MCF 10A (cell line): ENCODE data around the gene CMBL. TPM values are rescaled to one million over a fixed set of nuclear protein-coding genes. Genes with fewer than 3 reads are reported as not detected.

ENCODE experiments used
- BruUV-seq: library from RNA; stranded (reverse); fragments of 400-500 nt; replicated peaks from 2 replicates; lab custom pipeline; 2021; lab: Mats Ljungman, UMichigan
- CTCF ChIA-PET: fragments of 300-600 bp; sonication (Branson Sonifier 250); formaldehyde crosslinking; extraction: SDS; loops from one replicate; lab custom pipeline; 2021; ENCODE audit warnings: antibody characterized with exemption, inconsistent platforms; lab: Yijun Ruan, JAX
- POLR2A ChIA-PET: fragments of 300-600, 350-650 bp; sonication (Branson Sonifier 250); formaldehyde crosslinking; extraction: SDS; loops from one replicate; lab custom pipeline; 2020; ENCODE audit warnings: antibody characterized with exemption, inconsistent platforms; lab: Yijun Ruan, JAX
- DNase-seq: peaks from one replicate; pipeline ENCODE4 v3.0.0-alpha.2; 2018; ENCODE audit not compliant: unreplicated experiment
- H3K27ac Mint-ChIP-seq: one replicate; pipeline ENCODE4 v1.8.0; 2022; ENCODE audit warnings: mild to moderate bottlenecking, low read depth, mixed read lengths; ENCODE audit not compliant: unreplicated experiment
- H3K27me3 Mint-ChIP-seq: one replicate; pipeline ENCODE4 v1.8.0; 2022; ENCODE audit warnings: mixed read lengths; ENCODE audit not compliant: insufficient read depth, unreplicated experiment
- H3K36me3 Mint-ChIP-seq: one replicate; pipeline ENCODE4 v1.8.0; 2022; ENCODE audit warnings: mild to moderate bottlenecking, moderate library complexity, mixed read lengths; ENCODE audit not compliant: insufficient read depth, unreplicated experiment
- H3K4me1 Mint-ChIP-seq: one replicate; pipeline ENCODE4 v1.8.0; 2022; ENCODE audit warnings: mixed read lengths; ENCODE audit not compliant: insufficient read depth, unreplicated experiment
- H3K4me3 Mint-ChIP-seq: one replicate; pipeline ENCODE4 v1.8.0; 2022; ENCODE audit warnings: mild to moderate bottlenecking, moderate library complexity, mixed read lengths; ENCODE audit not compliant: unreplicated experiment
- H3K9me3 Mint-ChIP-seq: one replicate; pipeline ENCODE4 v1.8.0; 2022; ENCODE audit warnings: mixed read lengths; ENCODE audit not compliant: unreplicated experiment
- CTCF ChIP-seq: fragments of 200-600 bp; IDR thresholded peaks from one replicate; pipeline ENCODE4 v1.8.0; 2022; ENCODE audit warnings: antibody characterized with exemption, mild to moderate bottlenecking; ENCODE audit not compliant: unreplicated experiment
- intact Hi-C: fragments of 100-400 bp; cut with micrococcal nuclease; formaldehyde crosslinking; loops from 2 replicates; pipeline ENCODE4 v1.14.1; 2022
- total RNA-seq: library from RNA; stranded (reverse); gene quantifications from 2 replicates; pipeline ENCODE4 v1.2.3, GENCODE V29; 2022

CMBL gene
- total RNA-seq, 1 experiment from 2014 or later, result 24.9 TPM

- no peak for DNase-seq
- Mint-ChIP-seq H3K27me3 (no peaks in the 10 kb centered on the region), H3K36me3 (peaks cover 24% of the 10 kb centered on the region), H3K27ac (no peak overlapping the region), H3K9me3 (no peaks in the 10 kb centered on the region), H3K4me3 (no peak overlapping the region), H3K4me1 (no peaks in the 10 kb centered on the region)
- POLR2A ChIA-PET, result no interaction called here
- TF ChIP-seq CTCF, result no peak
- BruUV-seq, result no TSS peak
- intact Hi-C loops, result no loop called here
- CTCF ChIA-PET, result interaction anchor here (0.7 to 1.4 kb wide), 2 partner anchors 19 to 988 kb away, joined by 3 to 4 read pairs; no protein-coding TSS in a partner anchor
These were observed 74.7 kb downstream of the CMBL start for GRCh38 chr5:10233011-10233410.

GRCh38 chr5:10232386-10232785 is 75.3 kb downstream of the CMBL start:
- ChIA-PET POLR2A (no interaction called here), CTCF (no interaction called here)
- Mint-ChIP-seq H3K4me3 (no peak overlapping the region), H3K36me3 (peaks cover 18% of the 10 kb centered on the region), H3K4me1 (no peaks in the 10 kb centered on the region), H3K9me3 (no peaks in the 10 kb centered on the region), H3K27ac (no peak overlapping the region), H3K27me3 (no peaks in the 10 kb centered on the region)
- intact Hi-C loops, result no loop called here
- no TSS peak for BruUV-seq
- no peak for TF ChIP-seq CTCF
- DNase-seq, result no peak

- intact Hi-C loops, result no loop called here
- Mint-ChIP-seq H3K4me1 (no peaks in the 10 kb centered on the region), H3K4me3 (no peak overlapping the region)
These were observed 78.2 kb downstream of the CMBL start for GRCh38 chr5:10229306-10230048.

GRCh38 chr5:10228288-10228687 is 79.4 kb downstream of the CMBL start:
- BruUV-seq, result no TSS peak
- POLR2A ChIA-PET, result no interaction called here

More at GRCh38 chr5:10229306-10230048, 78.2 kb downstream of the CMBL start:
- CTCF ChIA-PET, result no interaction called here
- no peak for TF ChIP-seq CTCF
- peak; percentile 21 for DNase-seq
- H3K9me3 Mint-ChIP-seq, result peaks cover 6% of the 10 kb centered on the region
- no peak overlapping the region for H3K27ac Mint-ChIP-seq
- POLR2A ChIA-PET, result no interaction called here
- H3K27me3 Mint-ChIP-seq, result no peaks in the 10 kb centered on the region
- no TSS peak for BruUV-seq
- peaks cover 10% of the 10 kb centered on the region for H3K36me3 Mint-ChIP-seq

More at GRCh38 chr5:10228288-10228687, 79.4 kb downstream of the CMBL start:
- Mint-ChIP-seq H3K4me1 (no peaks in the 10 kb centered on the region), H3K9me3 (peaks cover 6% of the 10 kb centered on the region), H3K36me3 (peaks cover 10% of the 10 kb centered on the region), H3K4me3 (no peak overlapping the region), H3K27me3 (no peaks in the 10 kb centered on the region), H3K27ac (no peak overlapping the region)
- TF ChIP-seq CTCF, result no peak
- CTCF ChIA-PET, result no interaction called here
- no peak for DNase-seq
- intact Hi-C loops, result no loop called here

Other genes with a start within 250 kb of the CMBL start
- 14.4 and 15.2 TPM in 2 replicates for gene ATPSCKMT, start 58.0 kb downstream of the CMBL start, total RNA-seq
- 220 and 322 TPM in 2 replicates for gene CCT5, start 57.6 kb downstream of the CMBL start, total RNA-seq
- gene MARCHF6, start 45.8 kb upstream of the CMBL start, total RNA-seq, result 118 and 131 TPM in 2 replicates
- 0.82 TPM in 1 of 2 replicates, not detected in the other for gene ROPN1L, start 134.0 kb upstream of the CMBL start, total RNA-seq